Mucosa of descending colon (tissue), 3 donors: ENCODE data around the gene PRDM16. TPM values are rescaled to one million over a fixed set of nuclear protein-coding genes. Genes with fewer than 3 reads are reported as not detected.

Source experiments
- ATAC-seq: fragments of 200-7000 bp; cut with Tn5 transposase; one replicate; pipeline ENCODE4 v1.9.1; 2020; ENCODE audit warnings: mild to moderate bottlenecking, moderate library complexity
- DNase-seq, 3 donors: peaks; one replicate each; pipeline ENCODE4 v3.0.0-alpha.2; 2020
- H3K36me3 ChIP-seq: fragments of 200-600 bp; one replicate; pipeline ENCODE4 v1.8.0; 2021; ENCODE audit warnings: low read depth, mild to moderate bottlenecking
- H3K4me1 ChIP-seq: fragments of 200-600 bp; one replicate; pipeline ENCODE4 v1.8.0; 2021; ENCODE audit warnings: low read depth, mild to moderate bottlenecking
- H3K4me3 ChIP-seq: fragments of 200-600 bp; one replicate; pipeline ENCODE4 v1.8.0; 2021; ENCODE audit warnings: mild to moderate bottlenecking
- H3K9me3 ChIP-seq: fragments of 200-600 bp; one replicate; pipeline ENCODE4 v1.8.0; 2021; ENCODE audit warnings: mild to moderate bottlenecking
- CTCF ChIP-seq: fragments of 200-600 bp; IDR thresholded peaks from one replicate; pipeline ENCODE4 v1.8.0; 2022; ENCODE audit warnings: antibody characterized with exemption, mild to moderate bottlenecking
- intact Hi-C, 2 donors: fragments of 100-400 bp; cut with DNase I in 1 of 2; cut with micrococcal nuclease in 1 of 2; formaldehyde crosslinking; loops; one replicate each; pipeline versions ENCODE4 v1.11.0 to v1.11.1; 2022; cut with DNase I, micrococcal nuclease
- total RNA-seq, 3 donors: library from RNA; stranded (reverse); fragmentation: NEBNext Ultra II Directional in 2 of 3; extraction: Animal tissue kit (Norgen Biotek cat#: 25700) in 2 of 3; gene quantifications; one replicate each; pipeline versions ENCODE4 v1.2.1 to v1.2.4, GENCODE V29; 2021 to 2023
- donor health status: DM: no; HTN: no; CAD: no; lungs with moderate emphysema.
- donor health status: DM: no; HTN: no; CAD: no.
- donor health status: DM: no; HTN: yes; CAD: no.

PRDM16 gene
- total RNA-seq, 3 donors from 2014 or later, result 1.6 to 2.5 (median 2.4) TPM

DNA sequence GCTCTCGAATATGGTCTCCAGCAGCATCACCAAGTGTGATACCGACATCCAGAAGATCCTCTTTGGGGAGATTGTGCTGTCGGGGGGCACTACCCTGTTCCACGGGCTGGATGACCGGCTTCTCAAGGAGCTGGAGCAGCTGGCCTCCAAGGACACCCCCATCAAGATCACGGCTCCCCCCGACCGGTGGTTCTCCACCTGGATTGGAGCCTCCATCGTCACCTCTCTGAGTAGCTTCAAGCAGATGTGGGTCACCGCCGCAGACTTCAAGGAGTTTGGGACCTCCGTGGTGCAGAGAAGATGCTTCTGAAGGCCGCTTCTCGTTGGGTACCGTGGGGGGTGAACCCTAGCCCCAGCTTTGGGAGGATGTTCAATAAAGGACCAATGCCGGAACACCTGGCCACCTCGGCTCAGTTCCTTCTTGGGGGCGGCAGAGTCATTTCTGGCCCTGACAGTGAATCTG, 46.5 kb upstream of the PRDM16 start:
- H3K4me3 ChIP-seq, result no peak overlapping the region
- no peaks in the 10 kb centered on the region for H3K9me3 ChIP-seq
- DNase-seq, result peak in 1 of 3 donors; percentile 40
- ATAC-seq, result no peak
- H3K36me3 ChIP-seq, result no peaks in the 10 kb centered on the region
- intact Hi-C loops, result no loop called here
- TF ChIP-seq CTCF, result no peak
- no peaks in the 10 kb centered on the region for H3K4me1 ChIP-seq

- no peaks in the 10 kb centered on the region for H3K9me3 ChIP-seq
- H3K36me3 ChIP-seq, result no peaks in the 10 kb centered on the region
- ATAC-seq (no peak), DNase-seq (peak in 1 of 3 donors; percentile 24)
- no peaks in the 10 kb centered on the region for H3K4me1 ChIP-seq
- intact Hi-C loops, result no loop called here
- no peak overlapping the region for H3K4me3 ChIP-seq
- no peak for TF ChIP-seq CTCF
Measured at GRCh38 chr1:3022976-3023375, 46.0 kb upstream of the PRDM16 start.

DNA sequence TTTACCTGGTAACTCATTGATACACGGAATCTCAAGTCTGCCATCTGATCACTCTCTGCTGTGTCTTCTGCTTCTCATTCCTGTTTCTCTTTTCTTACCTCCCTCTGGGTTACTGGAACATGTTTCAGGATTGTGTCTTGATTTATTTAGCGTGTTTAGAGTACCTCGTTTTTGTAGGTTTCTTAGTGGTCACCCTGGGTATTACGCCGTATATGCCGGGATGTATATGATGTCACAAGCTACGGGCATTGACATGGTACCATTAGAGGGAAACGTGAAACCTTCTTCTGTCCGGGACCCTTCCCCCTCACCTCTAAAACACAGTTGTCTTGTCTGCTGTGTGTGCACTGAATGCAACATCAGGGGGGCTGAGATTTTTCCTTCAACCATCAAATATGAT, 45.0 kb upstream of the PRDM16 start:
- intact Hi-C loops, result no loop called here
- H3K36me3 ChIP-seq, result no peaks in the 10 kb centered on the region
- H3K4me3 ChIP-seq, result no peak overlapping the region
- TF ChIP-seq CTCF, result no peak
- H3K4me1 ChIP-seq, result no peaks in the 10 kb centered on the region
- H3K9me3 ChIP-seq, result no peaks in the 10 kb centered on the region
- no peak for DNase-seq
- ATAC-seq, result no peak

DNA sequence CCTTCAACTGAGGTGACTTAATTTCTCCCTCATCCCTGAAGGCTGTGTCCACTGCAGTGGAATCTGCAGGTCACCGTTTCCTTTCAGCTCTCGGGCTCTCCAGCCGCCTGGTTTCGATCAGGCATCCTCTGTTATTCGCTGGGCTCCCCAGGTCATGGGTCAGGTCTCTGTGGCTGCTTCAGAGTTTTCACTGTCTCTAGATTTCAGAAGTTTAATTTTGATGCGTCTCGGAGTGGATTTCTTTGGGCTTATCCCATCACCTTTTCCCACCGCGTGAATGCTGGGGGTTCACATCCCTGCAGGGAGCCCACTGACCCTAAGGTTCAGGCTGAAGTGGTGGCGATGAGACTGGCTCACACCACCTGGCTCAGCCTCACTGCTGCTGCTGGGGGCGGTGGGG, 44.4 kb upstream of the PRDM16 start:
- Histone ChIP-seq H3K4me3 (no peak overlapping the region), H3K36me3 (no peaks in the 10 kb centered on the region), H3K9me3 (no peaks in the 10 kb centered on the region), H3K4me1 (no peaks in the 10 kb centered on the region)
- DNase-seq (no peak), ATAC-seq (no peak)
- TF ChIP-seq CTCF, result no peak
- intact Hi-C loops, result no loop called here

DNA sequence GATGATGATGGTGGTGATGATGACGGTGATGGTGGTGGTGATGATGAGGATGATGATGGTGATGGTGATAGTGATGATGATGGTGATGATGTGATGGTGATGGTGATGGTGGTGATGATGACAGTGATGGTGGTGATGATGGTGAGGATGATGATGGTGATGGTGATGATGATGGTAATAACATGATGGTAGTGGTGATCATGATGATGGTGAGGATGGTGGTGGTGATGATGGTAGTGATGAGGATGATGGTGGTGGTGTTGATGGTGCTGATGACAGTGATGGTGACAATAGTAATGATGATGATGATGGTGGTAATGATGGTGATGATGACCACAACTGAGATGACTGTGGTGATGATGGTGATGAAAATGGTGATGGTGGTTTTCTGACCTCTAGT, 42.9 kb upstream of the PRDM16 start:
- TF ChIP-seq CTCF, result no peak
- H3K4me3 ChIP-seq, result no peak overlapping the region
- DNase-seq (no peak), ATAC-seq (no peak)
- H3K4me1 ChIP-seq, result no peaks in the 10 kb centered on the region
- no peaks in the 10 kb centered on the region for H3K9me3 ChIP-seq
- intact Hi-C loops, result no loop called here
- no peaks in the 10 kb centered on the region for H3K36me3 ChIP-seq
